GM12864 (cell line): ENCODE data around the gene SNX8.

Experiments
- DNase-seq: peaks from one replicate; pipeline ENCODE4 v3.0.0-alpha.2; 2011; ENCODE audit warnings: low read depth
- H3K4me3 ChIP-seq: 2 replicates; pipeline ENCODE4 v1.5.1; 2011; ENCODE audit warnings: mild to moderate bottlenecking, low read depth, low read length, control low read depth
- TF ChIP-seq, protein P1 (sequence below): IDR thresholded peaks from 2 replicates; pipeline ENCODE4 v1.5.1; 2011; ENCODE audit warnings: low read depth, mild to moderate bottlenecking, moderate library complexity, low read length, control low read depth, inconsistent platforms; ENCODE audit errors: missing control alignments

SNX8 gene

GRCh38 chr7:2280424-2280823 is 33.8 kb downstream of the SNX8 start:
- TF ChIP-seq, protein P1, sequence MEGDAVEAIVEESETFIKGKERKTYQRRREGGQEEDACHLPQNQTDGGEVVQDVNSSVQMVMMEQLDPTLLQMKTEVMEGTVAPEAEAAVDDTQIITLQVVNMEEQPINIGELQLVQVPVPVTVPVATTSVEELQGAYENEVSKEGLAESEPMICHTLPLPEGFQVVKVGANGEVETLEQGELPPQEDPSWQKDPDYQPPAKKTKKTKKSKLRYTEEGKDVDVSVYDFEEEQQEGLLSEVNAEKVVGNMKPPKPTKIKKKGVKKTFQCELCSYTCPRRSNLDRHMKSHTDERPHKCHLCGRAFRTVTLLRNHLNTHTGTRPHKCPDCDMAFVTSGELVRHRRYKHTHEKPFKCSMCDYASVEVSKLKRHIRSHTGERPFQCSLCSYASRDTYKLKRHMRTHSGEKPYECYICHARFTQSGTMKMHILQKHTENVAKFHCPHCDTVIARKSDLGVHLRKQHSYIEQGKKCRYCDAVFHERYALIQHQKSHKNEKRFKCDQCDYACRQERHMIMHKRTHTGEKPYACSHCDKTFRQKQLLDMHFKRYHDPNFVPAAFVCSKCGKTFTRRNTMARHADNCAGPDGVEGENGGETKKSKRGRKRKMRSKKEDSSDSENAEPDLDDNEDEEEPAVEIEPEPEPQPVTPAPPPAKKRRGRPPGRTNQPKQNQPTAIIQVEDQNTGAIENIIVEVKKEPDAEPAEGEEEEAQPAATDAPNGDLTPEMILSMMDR: no peak
- no peak overlapping the region for H3K4me3 ChIP-seq
- DNase-seq: no peak

- H3K4me3 ChIP-seq: no peak overlapping the region
- DNase-seq: no peak
- TF ChIP-seq, protein P1: no peak
Observed at GRCh38 chr7:2279896-2280295, 34.3 kb downstream of the SNX8 start.

- DNase-seq: no peak
- H3K4me3 ChIP-seq: no peak overlapping the region
- TF ChIP-seq, protein P1: no peak
Observed at GRCh38 chr7:2278026-2278425, 36.2 kb downstream of the SNX8 start.

GRCh38 chr7:2276107-2276506 is 38.1 kb downstream of the SNX8 start:
- DNase-seq: no peak
- no peak overlapping the region for H3K4me3 ChIP-seq
- TF ChIP-seq, protein P1: no peak

GRCh38 chr7:2275101-2275500 is 39.1 kb downstream of the SNX8 start:
- no peak overlapping the region for H3K4me3 ChIP-seq
- TF ChIP-seq, protein P1: no peak
- no peak for DNase-seq

- DNase-seq: no peak
- TF ChIP-seq, protein P1: no peak
- H3K4me3 ChIP-seq: no peak overlapping the region
Observed at GRCh38 chr7:2274666-2275065, 39.6 kb downstream of the SNX8 start.

GRCh38 chr7:2273866-2274265 is 40.4 kb downstream of the SNX8 start:
- DNase-seq: no peak
- TF ChIP-seq, protein P1: no peak
- no peak overlapping the region for H3K4me3 ChIP-seq
